K562 (cell line): Measurements from ENCODE around the gene PLEKHN1. TPM values are rescaled to one million over a fixed set of nuclear protein-coding genes. Genes with fewer than 3 reads are reported as not detected.

Experiments used
- ATAC-seq: fragments of 200-7000 bp; cut with Tn5 transposase; 3 replicates; pipeline ENCODE4 v1.9.1; 2020; ENCODE audit warnings: moderate library complexity
- BruUV-seq: library from RNA; stranded (reverse); fragments of 400-500 nt; replicated peaks from 2 replicates; lab custom pipeline; 2021; lab: Mats Ljungman, UMichigan
- CTCF ChIA-PET: fragments of 300-600 bp; formaldehyde crosslinking; extraction: SDS; loops from one replicate; lab custom pipeline; 2021; ENCODE audit warnings: low intra/inter-chr PET ratio; lab: Yijun Ruan, JAX
- POLR2A ChIA-PET: fragments of 300-600, 350-650 bp; sonication (Branson Sonifier 250); formaldehyde crosslinking; extraction: SDS; loops from one replicate; lab custom pipeline; 2021; ENCODE audit warnings: antibody characterized with exemption, inconsistent platforms; lab: Yijun Ruan, JAX
- DNase-seq, 4 experiments: peaks; one replicate each; pipeline versions ENCODE4 v3.0.0 to v3.0.0-alpha.2; 2011 to 2018; ENCODE audit warnings: low spot score in 3 of 4, mixed read lengths in 3 of 4; ENCODE audit errors: extremely low read depth in 1 of 4
- FAIRE-seq: peaks from 2 replicates; lab custom pipeline; 2011; peaks lifted over from hg19 to GRCh38; lab: Jason Lieb, UNC
- H2AFZ ChIP-seq: 2 replicates; pipeline ENCODE4 v1.6.0; 2011; ENCODE audit warnings: low read depth, low read length, control low read depth, inconsistent platforms
- H3K27ac ChIP-seq: fragments of 200-600 bp; 3 replicates; pipeline ENCODE4 v1.8.0; 2011; ENCODE audit warnings: low read depth, mild to moderate bottlenecking, control low read depth, inconsistent platforms, low read length, moderate library complexity, mixed read lengths; ENCODE audit errors: extremely low read depth
- H3K27me3 ChIP-seq, 2 experiments: fragments of 300-600 bp in 1 of 2; 2 replicates in 1 of 2; 3 replicates in 1 of 2; pipeline versions ENCODE4 v1.6.0 to v1.8.0; 2011; ENCODE audit warnings: inconsistent platforms in 2 of 2, low read length in 2 of 2, mild to moderate bottlenecking in 1 of 2, mixed read lengths in 1 of 2, moderate library complexity in 1 of 2; ENCODE audit not compliant: control insufficient read depth in 2 of 2, insufficient read depth in 2 of 2
- H3K36me3 ChIP-seq: fragments of 300-600 bp; 3 replicates; pipeline ENCODE4 v1.8.0; 2011; ENCODE audit warnings: mild to moderate bottlenecking, low read length, inconsistent platforms; ENCODE audit not compliant: control insufficient read depth, insufficient read depth
- H3K4me1 ChIP-seq, 2 experiments: fragments of 200-600 bp in 1 of 2; replicated peaks in 1 of 2; 2 replicates in 1 of 2; 3 replicates in 1 of 2; pipeline versions ENCODE4 v1.5.1 to v1.8.0; 2011; ENCODE audit warnings: inconsistent platforms in 2 of 2, low read length in 2 of 2, mild to moderate bottlenecking in 1 of 2, mixed read lengths in 1 of 2, moderate library complexity in 1 of 2; ENCODE audit not compliant: control insufficient read depth in 2 of 2, insufficient read depth in 2 of 2
- H3K4me2 ChIP-seq: 2 replicates; pipeline ENCODE4 v1.6.1; 2011; ENCODE audit warnings: low read length, control low read depth, inconsistent platforms, mixed read lengths; ENCODE audit not compliant: insufficient read depth
- H3K4me3 ChIP-seq: fragments of 200-600 bp; sonication (generic), shearing (Covaris generic); 2 replicates; pipeline ENCODE4 v1.5.1; 2016; ENCODE audit warnings: control low read depth, inconsistent platforms
- H3K79me2 ChIP-seq: fragments of 200-600 bp; 3 replicates; pipeline ENCODE4 v1.8.0; 2011; ENCODE audit warnings: low read length, inconsistent platforms; ENCODE audit not compliant: control insufficient read depth, insufficient read depth
- H3K9ac ChIP-seq, 2 experiments: 2 replicates each; pipeline versions ENCODE4 v1.6.0 to v1.6.1; 2011; ENCODE audit warnings: low read depth in 2 of 2, low read length in 2 of 2, control low read depth in 1 of 2, inconsistent platforms in 1 of 2, mild to moderate bottlenecking in 1 of 2, mixed read lengths in 1 of 2; ENCODE audit not compliant: insufficient read depth in 1 of 2
- H3K9me1 ChIP-seq: one replicate; pipeline ENCODE4 v1.6.0; 2011; ENCODE audit warnings: inconsistent platforms, mild to moderate bottlenecking, low read length, moderate library complexity; ENCODE audit not compliant: control insufficient read depth, insufficient read depth
- H3K9me3 ChIP-seq: replicated peaks from 2 replicates; pipeline ENCODE4 v1.5.1; 2011; ENCODE audit warnings: low read depth, low read length, inconsistent platforms; ENCODE audit not compliant: control insufficient read depth, insufficient read depth
- H4K20me1 ChIP-seq: replicated peaks from 2 replicates; pipeline ENCODE4 v1.6.1; 2011; ENCODE audit warnings: low read length, inconsistent platforms, mixed read lengths; ENCODE audit not compliant: control insufficient read depth, insufficient read depth
- ARID2 ChIP-seq: fragments of 450-650 bp; IDR thresholded peaks from 2 replicates; pipeline ENCODE4 v1.6.1; 2017; ENCODE audit warnings: antibody characterized with exemption, mild to moderate bottlenecking
- IRF2 ChIP-seq: sonication (generic); formaldehyde crosslinking; IDR thresholded peaks from 2 replicates; pipeline ENCODE4 v1.8.1; 2022; ENCODE audit warnings: mild to moderate bottlenecking, missing genetic modification reagents
- KDM1A ChIP-seq, 2 experiments: fragments of 450-650 bp; IDR thresholded peaks; 2 replicates each; pipeline ENCODE4 v1.6.1; 2016; ENCODE audit warnings: mild to moderate bottlenecking in 2 of 2
- POLR2A ChIP-seq: fragments of 450-650 bp; conservative IDR thresholded peaks from 2 replicates; pipeline ENCODE4 v1.6.1; 2016
- POLR2G ChIP-seq: fragments of 200-400 bp; formaldehyde crosslinking; IDR thresholded peaks from 2 replicates; pipeline ENCODE4 v1.6.1; 2017; ENCODE audit warnings: low read depth, mild to moderate bottlenecking, antibody characterized with exemption, low read length, moderate library complexity
- STAT5A ChIP-seq: IDR thresholded peaks from 2 replicates; pipeline ENCODE4 v1.6.1; 2012; ENCODE audit warnings: low read length, inconsistent platforms, borderline replicate concordance
- TARDBP ChIP-seq: fragments of 450-650 bp; IDR thresholded peaks from 2 replicates; pipeline ENCODE4 v1.6.1; 2016
- ZEB2 ChIP-seq: fragments of 450-650 bp; IDR thresholded peaks from 2 replicates; pipeline ENCODE4 v1.6.1; 2016
- ZKSCAN3 ChIP-seq: fragments of 250-450 bp; sonication (Bioruptor Pico); IDR thresholded peaks from 2 replicates; pipeline ENCODE4 v1.4.0; 2020
- ZNF282 ChIP-seq: sonication (generic); formaldehyde crosslinking; IDR thresholded peaks from 2 replicates; pipeline ENCODE4 v1.8.1; 2023; ENCODE audit warnings: missing genetic modification reagents
- ZNF75A ChIP-seq: fragments of 450-650 bp; formaldehyde crosslinking; IDR thresholded peaks from 2 replicates; pipeline ENCODE4 v1.4.0; 2020; ENCODE audit warnings: mild to moderate bottlenecking
- WGBS: fragments of 100-300 bp; shearing (Covaris generic); methylation state at CpG from one replicate; pipeline ENCODE4 v1.1.6; 2016; ENCODE audit warnings: low coverage, mixed read lengths; ENCODE audit not compliant: insufficient coverage; ENCODE audit errors: missing lambda C conversion rate; 5-methylcytosine and 5-hydroxymethylcytosine counted together
- in situ Hi-C: fragments of 300-500 bp; cut with MboI; formaldehyde crosslinking; loops from 4 replicates; pipeline ENCODE4 v1.15.0; 2018; ENCODE audit warnings: inconsistent platforms, mixed read lengths
- intact Hi-C: fragments of 100-400 bp; cut with micrococcal nuclease; formaldehyde crosslinking; loops from 2 replicates; pipeline ENCODE4 v1.14.2; 2022
- polyA plus RNA-seq, 8 experiments: library from polyadenylated mRNA; depleted of rRNA in 4 of 8; stranded (reverse) in 5 of 8; unstranded in 3 of 8; fragments of >200 nt; fragmentation: Nextera tagmentation in 2 of 8; fragmentation: Illumina TruSeq in 1 of 8; extraction: Ambion mirVana in 2 of 8; extraction: Trizol in 1 of 8; gene quantifications; 2 replicates each; pipeline versions ENCODE4 v1.2.1 to v1.2.3, GENCODE V29; 2011 to 2014; ENCODE audit warnings: inconsistent platforms in 1 of 8, missing spikeins in 1 of 8
- total RNA-seq, 7 experiments: library from RNA; depleted of rRNA in 6 of 7; stranded (reverse); fragments of >200 nt in 6 of 7; fragmentation: Illumina TruSeq in 2 of 7; extraction: Trizol in 2 of 7; gene quantifications; 2 replicates each; pipeline versions ENCODE4 v1.2.1 to v1.2.3, GENCODE V29; 2011 to 2021; ENCODE audit warnings: low replicate concordance in 1 of 7
- TF ChIP-seq, protein P1 (sequence below), 2 experiments: fragments of 450-650 bp; IDR thresholded peaks; 2 replicates each; pipeline ENCODE4 v1.6.1; 2016
- TF ChIP-seq, protein P2 (sequence below): sonication (generic); formaldehyde crosslinking; IDR thresholded peaks from 2 replicates; pipeline ENCODE4 v1.8.0; 2022; ENCODE audit warnings: mild to moderate bottlenecking, missing genetic modification reagents
- TF ChIP-seq, protein P3 (sequence below): sonication (generic); formaldehyde crosslinking; IDR thresholded peaks from 2 replicates; pipeline ENCODE4 v1.9.0; 2022; ENCODE audit warnings: mild to moderate bottlenecking, missing genetic modification reagents

Gene PLEKHN1
- total and polyA plus RNA-seq, 9 of the 15 experiments (the other 6 are each of a cell fraction or from before 2014, with no cell fraction given) = 0.07 to 1.5 (median 0.13) TPM; not detected in 2

DNA sequence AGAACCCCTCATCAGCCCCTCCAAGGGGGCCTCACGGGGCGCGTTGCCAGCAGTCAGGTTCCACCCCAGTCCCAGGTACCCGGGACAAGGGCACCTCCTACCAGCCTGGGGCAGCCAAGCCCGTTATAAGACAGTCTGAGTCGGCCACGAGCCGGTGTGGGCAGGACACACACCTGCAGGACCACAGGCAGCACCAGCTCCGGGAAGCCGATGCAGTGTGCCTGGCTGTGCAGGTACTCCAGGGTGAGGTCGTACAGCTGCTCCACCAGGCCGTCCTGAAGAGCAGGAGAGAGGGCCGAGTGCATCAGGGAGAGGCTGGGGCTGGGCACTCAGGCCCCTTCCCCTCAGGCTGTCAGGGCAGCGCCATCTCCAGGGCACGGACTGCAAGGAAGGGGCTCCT, 18.3 kb upstream of the PLEKHN1 start:
- Histone ChIP-seq H3K9me3 (no peaks in the 10 kb centered on the region), H3K27ac (no peak overlapping the region), H3K27me3 (no peaks in the 10 kb centered on the region), H3K4me1 (peaks cover 2 to 65% of the 10 kb centered on the region in 2 experiments; a peak in 3 of 5 replicates), H3K4me2 (no peak overlapping the region), H2AFZ (no peak overlapping the region), H4K20me1 (peaks cover 14% of the 10 kb centered on the region)
- no TSS peak for BruUV-seq
- 90% methylated on average over 14 of the region's 15 CpGs for WGBS
- CTCF ChIA-PET = no interaction called here
- ATAC-seq = no peak
- no peak for FAIRE-seq
- DNase-seq = no peak
- no peak for TF ChIP-seq ZNF75A
- peak; percentile 34; the same call in 1 of the 2 replicates for TF ChIP-seq POLR2G
- TF ChIP-seq, all 486 proteins: peak for 1
- POLR2A ChIA-PET = no interaction called here
- H3K79me2 ChIP-seq = peaks cover 3% of the 10 kb centered on the region; the same call in 2 of the 3 replicates
- H3K36me3 ChIP-seq = peaks cover 93% of the 10 kb centered on the region; the same call in 2 of the 3 replicates
- no peaks in the 10 kb centered on the region for H3K9me1 ChIP-seq
- no peak overlapping the region for H3K4me3 ChIP-seq
- no peak overlapping the region; a peak in 1 of 4 replicates for H3K9ac ChIP-seq
- in situ Hi-C loops (no loop called here), intact Hi-C loops (no loop called here)

DNA sequence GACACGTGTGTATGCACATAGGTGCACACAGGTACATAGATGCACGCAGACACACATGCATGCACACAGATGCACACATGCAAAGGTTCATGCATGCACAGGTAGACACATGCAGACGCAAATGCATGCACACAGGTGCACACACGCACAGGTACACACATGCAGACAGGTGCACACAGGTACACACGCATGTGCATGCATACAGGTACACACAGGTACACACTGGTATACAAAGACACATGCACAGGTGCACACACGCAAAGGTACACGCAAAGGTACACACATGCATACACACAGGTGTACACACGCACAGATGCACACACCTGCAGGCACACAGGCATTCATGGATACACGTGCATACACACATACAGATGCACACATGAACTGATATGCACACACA, 16.0 kb upstream of the PLEKHN1 start:
- Histone ChIP-seq H3K9me3 (no peaks in the 10 kb centered on the region), H2AFZ (no peak overlapping the region), H3K9ac (no peak overlapping the region), H3K36me3 (peaks cover 100% of the 10 kb centered on the region; the same call in 2 of the 3 replicates), H4K20me1 (peaks cover 7% of the 10 kb centered on the region), H3K4me2 (no peak overlapping the region), H3K27ac (no peak overlapping the region), H3K9me1 (no peaks in the 10 kb centered on the region), H3K79me2 (peaks cover 3% of the 10 kb centered on the region; the same call in 2 of the 3 replicates), H3K4me1 (peaks cover 0 to 56% of the 10 kb centered on the region in 2 experiments; a peak in 2 of 5 replicates), H3K4me3 (no peak overlapping the region), H3K27me3 (no peaks in the 10 kb centered on the region)
- in situ Hi-C loops (no loop called here), intact Hi-C loops (no loop called here)
- POLR2A ChIA-PET = no interaction called here
- WGBS = 95% methylated on average over 9 of the region's 9 CpGs
- TF ChIP-seq STAT5A (peak; percentile 37; the same call in 1 of the 2 replicates), KDM1A (IDR thresholded peaks at IDR 0.05) (peak in 1 of 2 experiments; percentile 97; a peak in 2 of 4 replicates), ARID2 (peak; percentile 42; the same call in 1 of the 2 replicates), TARDBP (0 out of 2 replicates have a peak, but pooled peaks have one; percentile 9), ZEB2 (0 out of 2 replicates have a peak, but pooled peaks have one; percentile 49), POLR2A (peak; percentile 36; the same call in 1 of the 2 replicates), IRF2 (CRISPR knock-in tag) (peak; percentile 65; the same call in 1 of the 2 replicates), ZKSCAN3 (CRISPR knock-in tag) (no peak), ZNF282 (0 out of 2 replicates have a peak, but pooled peaks have one; percentile 35)
- TF ChIP-seq, protein P1, sequence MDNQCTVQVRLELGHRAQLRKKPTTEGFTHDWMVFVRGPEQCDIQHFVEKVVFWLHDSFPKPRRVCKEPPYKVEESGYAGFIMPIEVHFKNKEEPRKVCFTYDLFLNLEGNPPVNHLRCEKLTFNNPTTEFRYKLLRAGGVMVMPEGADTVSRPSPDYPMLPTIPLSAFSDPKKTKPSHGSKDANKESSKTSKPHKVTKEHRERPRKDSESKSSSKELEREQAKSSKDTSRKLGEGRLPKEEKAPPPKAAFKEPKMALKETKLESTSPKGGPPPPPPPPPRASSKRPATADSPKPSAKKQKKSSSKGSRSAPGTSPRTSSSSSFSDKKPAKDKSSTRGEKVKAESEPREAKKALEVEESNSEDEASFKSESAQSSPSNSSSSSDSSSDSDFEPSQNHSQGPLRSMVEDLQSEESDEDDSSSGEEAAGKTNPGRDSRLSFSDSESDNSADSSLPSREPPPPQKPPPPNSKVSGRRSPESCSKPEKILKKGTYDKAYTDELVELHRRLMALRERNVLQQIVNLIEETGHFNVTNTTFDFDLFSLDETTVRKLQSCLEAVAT (IDR thresholded peaks at IDR 0.05) = no peak
- TF ChIP-seq, protein P2, sequence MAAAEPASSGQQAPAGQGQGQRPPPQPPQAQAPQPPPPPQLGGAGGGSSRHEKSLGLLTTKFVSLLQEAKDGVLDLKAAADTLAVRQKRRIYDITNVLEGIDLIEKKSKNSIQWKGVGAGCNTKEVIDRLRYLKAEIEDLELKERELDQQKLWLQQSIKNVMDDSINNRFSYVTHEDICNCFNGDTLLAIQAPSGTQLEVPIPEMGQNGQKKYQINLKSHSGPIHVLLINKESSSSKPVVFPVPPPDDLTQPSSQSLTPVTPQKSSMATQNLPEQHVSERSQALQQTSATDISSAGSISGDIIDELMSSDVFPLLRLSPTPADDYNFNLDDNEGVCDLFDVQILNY (CRISPR knock-in tag) = no peak
- TF ChIP-seq, protein P3, sequence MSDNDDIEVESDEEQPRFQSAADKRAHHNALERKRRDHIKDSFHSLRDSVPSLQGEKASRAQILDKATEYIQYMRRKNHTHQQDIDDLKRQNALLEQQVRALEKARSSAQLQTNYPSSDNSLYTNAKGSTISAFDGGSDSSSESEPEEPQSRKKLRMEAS = 0 out of 2 replicates have a peak, but pooled peaks have one; percentile 40
- no peak for ATAC-seq
- BruUV-seq = no TSS peak
- no peak for FAIRE-seq
- DNase-seq = no peak
- CTCF ChIA-PET = no interaction called here
